Cardiac fibroblast (primary cell): Measurements from ENCODE around the gene COL23A1.

Experiments
- DNase-seq, 2 donors: peaks; one replicate each; pipeline versions ENCODE4 v3.0.0 to v3.0.0-alpha.2; 2010; ENCODE audit warnings: low read depth in 2 of 2
- H3K4me3 ChIP-seq, 2 donors: replicated peaks in 1 of 2; 1 replicate in 1 of 2; 2 replicates in 1 of 2; pipeline ENCODE4 v1.5.1; 2011; ENCODE audit warnings: low read depth in 2 of 2, low read length in 2 of 2, mild to moderate bottlenecking in 2 of 2, moderate library complexity in 1 of 2
- TF ChIP-seq, protein P1 (sequence below): IDR thresholded peaks from one replicate; pipeline ENCODE4 v1.5.1; 2011; ENCODE audit warnings: low read depth, mild to moderate bottlenecking, low read length, inconsistent platforms

The COL23A1 gene

DNA sequence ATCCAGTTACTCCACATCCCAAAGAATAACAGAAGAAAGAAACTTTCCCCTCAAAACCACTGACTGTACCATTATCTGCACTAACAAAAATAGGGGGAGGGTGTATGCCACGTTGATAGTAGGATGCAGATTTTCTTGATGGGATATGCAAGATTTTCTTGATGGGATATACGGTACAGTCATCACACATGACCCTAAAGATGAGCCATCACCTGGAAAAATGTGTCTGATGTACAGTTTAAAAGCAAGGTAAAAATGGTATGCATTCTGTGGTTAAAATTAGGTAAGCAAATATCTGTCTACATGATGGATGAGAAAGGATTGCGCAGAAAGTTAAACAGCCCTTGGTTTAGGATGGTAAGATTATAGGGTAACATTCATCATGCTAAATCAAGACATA, 8.6 kb downstream of the COL23A1 start:
- TF ChIP-seq, protein P1, sequence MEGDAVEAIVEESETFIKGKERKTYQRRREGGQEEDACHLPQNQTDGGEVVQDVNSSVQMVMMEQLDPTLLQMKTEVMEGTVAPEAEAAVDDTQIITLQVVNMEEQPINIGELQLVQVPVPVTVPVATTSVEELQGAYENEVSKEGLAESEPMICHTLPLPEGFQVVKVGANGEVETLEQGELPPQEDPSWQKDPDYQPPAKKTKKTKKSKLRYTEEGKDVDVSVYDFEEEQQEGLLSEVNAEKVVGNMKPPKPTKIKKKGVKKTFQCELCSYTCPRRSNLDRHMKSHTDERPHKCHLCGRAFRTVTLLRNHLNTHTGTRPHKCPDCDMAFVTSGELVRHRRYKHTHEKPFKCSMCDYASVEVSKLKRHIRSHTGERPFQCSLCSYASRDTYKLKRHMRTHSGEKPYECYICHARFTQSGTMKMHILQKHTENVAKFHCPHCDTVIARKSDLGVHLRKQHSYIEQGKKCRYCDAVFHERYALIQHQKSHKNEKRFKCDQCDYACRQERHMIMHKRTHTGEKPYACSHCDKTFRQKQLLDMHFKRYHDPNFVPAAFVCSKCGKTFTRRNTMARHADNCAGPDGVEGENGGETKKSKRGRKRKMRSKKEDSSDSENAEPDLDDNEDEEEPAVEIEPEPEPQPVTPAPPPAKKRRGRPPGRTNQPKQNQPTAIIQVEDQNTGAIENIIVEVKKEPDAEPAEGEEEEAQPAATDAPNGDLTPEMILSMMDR: no peak
- no peak overlapping the region for H3K4me3 ChIP-seq
- no peak for DNase-seq

DNA sequence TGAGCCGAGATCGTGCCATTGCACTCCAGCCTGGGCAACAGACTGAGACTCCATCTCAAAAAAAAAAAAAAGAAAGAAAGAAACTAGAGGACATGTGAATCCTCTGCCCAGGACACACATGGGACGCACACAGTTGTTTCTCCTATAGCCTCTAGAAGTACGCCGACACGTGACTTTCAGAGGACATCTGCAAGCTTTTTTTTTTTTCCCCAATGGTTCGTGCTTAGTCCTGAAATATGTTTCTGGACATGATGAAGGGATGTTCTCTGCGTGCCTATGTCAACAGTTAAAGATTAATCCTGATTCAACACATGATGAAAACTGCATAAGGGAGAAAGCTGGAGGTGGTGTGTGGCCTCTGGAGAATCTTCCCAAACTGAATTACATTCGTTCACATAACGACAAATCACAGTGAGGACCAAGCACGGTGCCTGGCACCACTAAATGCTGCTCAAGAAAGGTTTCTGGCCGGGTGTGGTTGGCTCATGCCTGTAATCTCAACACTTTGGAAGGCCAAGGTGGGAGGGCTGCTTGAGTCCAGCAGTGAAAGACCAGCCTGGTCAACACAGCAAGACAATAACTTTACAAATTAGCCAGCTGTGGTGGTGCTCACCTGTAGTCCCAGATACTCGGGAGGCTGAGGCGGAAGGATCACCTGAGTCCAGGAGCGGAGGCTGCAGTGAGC, 9.8 kb downstream of the COL23A1 start:
- H3K4me3 ChIP-seq: no peak overlapping the region
- DNase-seq: no peak
- TF ChIP-seq, protein P1: no peak

DNA sequence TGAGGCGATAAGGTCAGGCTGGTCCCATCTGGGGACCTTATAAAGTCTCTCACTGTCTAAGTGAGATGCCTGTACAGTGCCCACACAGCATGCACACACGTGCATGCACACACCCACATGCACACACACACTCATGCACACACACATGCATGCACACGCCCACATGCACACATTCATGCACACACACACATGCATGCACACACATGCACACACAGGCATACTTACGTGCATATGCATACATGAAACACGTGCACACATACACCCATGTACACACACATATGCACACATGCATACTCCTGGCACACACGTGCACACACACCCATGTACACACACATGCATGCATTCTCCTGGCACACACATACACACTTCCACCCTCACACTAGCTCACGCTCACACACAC, 12.2 kb downstream of the COL23A1 start:
- no peak overlapping the region for H3K4me3 ChIP-seq
- TF ChIP-seq, protein P1: no peak
- DNase-seq: no peak

DNA sequence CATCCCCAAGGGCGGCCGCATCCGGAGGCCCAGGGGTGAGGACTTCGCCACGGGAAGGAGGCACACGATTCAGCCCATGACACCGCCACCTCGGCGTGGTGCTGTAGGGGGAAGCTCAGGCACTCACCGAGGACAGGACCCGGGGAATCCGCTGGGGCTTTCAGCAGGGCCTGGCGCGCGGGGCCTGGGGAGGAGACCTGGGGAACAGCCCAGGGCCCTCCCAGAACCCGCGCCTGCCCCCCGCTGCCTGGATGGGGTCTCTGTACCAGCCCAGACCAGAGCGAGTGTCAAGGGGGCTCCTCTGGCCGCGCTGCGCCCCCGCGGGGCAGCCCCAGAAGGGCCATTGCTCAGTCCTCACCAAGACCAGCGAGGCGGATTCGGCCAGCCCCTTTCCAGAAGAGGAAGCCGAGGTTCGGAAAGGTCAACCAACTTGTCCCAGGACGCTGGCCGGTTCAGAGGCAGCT, 12.8 kb downstream of the COL23A1 start:
- TF ChIP-seq, protein P1: no peak
- H3K4me3 ChIP-seq: no peak overlapping the region
- DNase-seq: no peak

DNA sequence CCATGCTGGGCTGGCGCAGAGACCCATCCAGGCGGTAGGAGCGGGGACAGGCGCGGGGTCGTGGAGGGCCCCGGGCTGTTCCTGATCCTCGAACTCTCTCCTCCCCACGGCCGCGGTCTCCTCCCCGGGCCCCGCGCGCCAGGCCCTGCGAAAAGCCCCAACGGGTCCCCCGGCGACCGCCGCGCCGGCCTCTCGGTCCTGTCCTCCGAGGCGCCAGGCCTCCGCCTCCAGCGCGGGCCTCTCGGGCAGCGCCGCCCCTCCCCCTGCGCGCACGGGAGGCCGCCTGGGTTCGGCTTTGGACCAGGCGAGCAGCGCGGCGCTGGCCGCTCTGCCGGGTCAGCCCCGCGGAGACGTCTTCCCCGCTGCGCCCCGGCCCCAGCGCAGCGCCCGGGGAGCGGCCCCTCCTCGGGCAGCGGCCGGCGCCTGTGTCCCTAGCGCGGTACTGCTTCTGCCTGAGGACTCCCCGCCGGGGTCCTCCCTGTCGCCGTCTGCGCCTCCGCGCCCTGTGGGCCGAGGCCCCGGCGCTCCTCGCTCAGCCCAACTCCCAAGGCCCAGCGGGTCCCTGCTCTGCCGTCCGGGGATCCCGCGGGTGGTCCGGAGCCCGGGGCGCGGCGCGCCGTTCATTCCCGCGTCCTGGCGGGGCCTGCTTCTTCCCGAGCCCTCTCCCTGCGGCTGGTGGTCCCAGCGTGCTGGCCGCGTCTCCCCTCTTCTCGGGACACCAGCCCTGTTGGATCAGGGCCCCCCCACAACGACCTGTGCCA, 13.4 kb downstream of the COL23A1 start:
- H3K4me3 ChIP-seq: no peak overlapping the region
- DNase-seq: no peak
- TF ChIP-seq, protein P1: no peak

DNA sequence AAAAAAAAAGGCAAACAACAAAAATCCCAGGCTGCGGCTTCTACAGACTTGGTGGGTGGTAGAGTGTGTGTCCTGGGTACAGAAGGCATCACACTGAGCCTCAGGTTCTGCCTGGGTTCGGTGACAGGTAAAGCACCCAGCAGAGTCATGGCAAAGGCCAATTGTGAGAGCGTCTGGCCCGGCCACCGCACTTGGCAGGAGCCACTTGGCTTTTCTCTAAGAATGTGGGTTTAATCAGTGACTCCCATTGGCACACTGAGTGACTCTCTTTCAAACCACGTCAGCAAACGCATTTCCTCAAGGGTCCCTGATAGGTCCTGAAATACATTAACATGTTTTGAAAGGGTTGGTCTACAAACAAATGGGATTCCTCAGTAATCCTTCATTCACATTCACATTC, 17.0 kb downstream of the COL23A1 start:
- H3K4me3 ChIP-seq: no peak overlapping the region
- TF ChIP-seq, protein P1: no peak

More for the DNA sequence above, 17.0 kb downstream of the COL23A1 start:
- DNase-seq: no peak
